GM19043 (cell line): ENCODE data around the gene NNT.
"Not testable (repeated sequence)": the region's sequence is repeated elsewhere in the genome, so short reads cannot be mapped to it uniquely, and the experiment has no call there.

ENCODE experiments used
- ATAC-seq: cut with Tn5 transposase; IDR thresholded peaks from one replicate; pipeline ENCODE4 v1.9.1; 2021; ENCODE audit warnings: low read depth; ENCODE audit not compliant: unreplicated experiment

The NNT gene

DNA sequence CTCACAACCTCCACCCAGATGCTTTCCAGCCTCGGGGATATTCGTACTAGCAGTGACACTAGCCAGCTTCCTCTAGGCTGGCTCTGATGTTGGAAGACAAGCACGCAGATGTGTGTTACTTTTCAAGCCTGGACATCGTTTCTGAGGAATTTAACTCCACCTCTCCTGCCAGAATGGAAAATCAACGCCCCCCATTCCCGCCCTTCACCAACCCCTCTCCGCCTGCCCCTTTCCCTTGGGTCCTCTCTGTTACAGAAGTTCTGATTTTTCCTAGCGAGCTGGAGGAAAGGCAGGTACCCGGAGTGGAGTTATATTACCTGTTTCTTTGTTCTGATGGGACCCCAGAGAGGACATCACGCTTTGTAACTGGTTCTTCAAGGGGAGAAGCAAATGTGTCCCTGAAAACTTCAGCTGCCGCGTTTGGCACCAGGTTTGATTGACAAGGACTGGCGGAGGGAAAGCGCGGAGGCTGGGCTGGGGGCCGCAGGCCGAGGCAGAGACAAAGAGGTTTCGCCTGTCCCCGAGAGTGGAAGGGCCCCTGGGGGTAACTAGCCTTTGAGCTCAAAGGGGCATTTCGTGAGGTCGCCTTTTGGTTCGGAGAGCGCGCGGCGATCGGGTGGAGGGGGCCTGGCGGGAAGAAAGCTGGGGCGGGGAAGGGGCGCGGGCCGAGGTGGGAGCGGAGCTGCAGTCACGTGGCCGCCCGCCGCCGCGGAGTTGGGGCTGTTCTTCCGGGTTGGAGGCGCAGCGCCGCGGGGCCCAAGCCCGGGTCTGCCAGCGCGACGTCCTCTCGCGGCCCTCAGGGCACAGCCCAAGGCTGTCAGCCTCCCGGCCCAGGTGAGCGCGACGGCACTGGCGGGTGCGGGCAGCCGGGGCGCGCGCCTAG, at the start of gene NNT:
Gene NNT, plus strand, starts transcription at position 720 of the 883 bp plus-strand sequence. CDS start 6,016 bp downstream, outside the sequence.
- peak; percentile 67 for ATAC-seq

DNA sequence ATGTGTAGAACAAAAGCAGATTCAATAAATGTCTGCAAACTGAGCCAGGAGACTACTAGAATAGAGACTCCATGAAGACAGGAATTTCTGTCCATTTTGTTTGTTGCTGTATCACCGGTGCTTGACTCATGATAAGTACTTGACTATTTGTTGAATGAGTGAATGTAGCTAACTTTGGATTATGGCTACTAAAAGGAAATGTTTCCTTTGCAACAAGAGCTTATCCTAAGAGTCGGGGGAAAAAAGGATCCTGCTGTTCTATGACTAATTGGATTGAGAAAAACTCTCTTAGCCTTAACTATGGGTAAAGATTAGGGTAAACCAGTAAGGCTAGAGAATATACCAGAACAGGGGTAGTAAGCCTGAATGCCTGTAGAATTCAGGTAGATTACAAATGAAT, 49.6 kb upstream of the NNT start:
- no peak for ATAC-seq

DNA sequence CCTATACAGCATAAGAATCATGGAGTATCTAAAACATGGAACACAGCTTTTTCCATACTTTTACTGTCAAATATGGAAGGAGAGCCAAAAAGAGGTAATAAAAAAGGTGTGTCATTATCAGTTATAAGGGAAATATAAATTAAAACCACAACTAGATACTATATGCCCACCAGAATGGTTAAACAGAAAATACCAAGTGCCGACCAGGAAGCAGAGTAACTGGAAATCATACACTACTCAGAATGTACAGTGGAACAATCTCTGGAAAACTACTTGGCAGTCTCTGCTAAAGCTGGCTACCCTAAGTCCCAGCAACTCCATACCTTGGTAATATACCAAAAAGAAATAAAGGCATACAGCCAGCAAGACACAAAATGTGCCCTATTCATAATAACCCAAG, 48.5 kb upstream of the NNT start:
- no peak for ATAC-seq

DNA sequence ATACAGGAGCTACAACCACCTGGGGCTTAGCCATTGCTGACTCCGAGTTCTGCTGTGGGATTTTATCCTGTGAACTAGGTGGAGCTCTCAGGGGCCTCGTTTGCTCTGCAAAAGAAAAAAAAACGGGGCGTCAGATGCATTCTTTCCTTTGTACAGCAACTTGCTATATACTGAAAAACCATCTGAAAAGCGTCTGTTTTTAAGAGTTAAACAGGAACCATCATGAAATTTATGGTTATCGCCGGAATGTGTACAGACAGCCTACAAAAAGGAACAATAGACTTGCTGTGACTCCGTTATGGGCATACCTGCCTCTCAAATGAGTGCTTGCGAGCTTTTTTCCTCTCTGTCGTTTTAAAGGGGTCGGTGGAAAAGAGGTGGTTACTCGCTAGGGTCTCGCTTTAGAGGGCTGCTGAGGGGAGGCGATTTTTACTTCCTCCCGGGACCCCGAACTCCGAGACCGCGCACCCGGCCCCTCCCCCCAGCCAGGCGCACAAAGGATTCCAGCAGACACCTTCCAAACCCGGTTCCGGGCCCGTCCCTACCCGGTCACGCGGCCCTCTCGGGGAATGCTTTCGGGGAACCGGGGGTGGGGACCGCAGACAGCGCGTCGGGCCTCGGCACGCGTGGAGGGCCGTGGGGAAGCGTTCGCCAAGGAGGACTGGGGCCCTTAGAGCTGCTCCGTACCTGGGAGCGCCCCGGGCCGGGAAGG, 46.9 kb upstream of the NNT start:
- ATAC-seq = peak; percentile 19

DNA sequence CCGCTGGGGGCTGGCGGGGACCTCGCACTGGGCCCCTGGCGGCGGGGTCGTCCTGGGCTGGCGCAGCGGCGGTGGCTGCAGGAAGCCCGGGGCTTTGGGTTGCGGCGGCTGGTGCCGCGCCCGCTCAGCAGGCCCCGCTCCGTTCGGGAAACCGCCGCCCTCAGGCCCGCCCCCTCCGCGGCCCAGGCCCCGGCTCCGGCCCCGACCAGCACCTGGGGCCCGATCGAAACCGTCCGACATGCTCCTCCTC, 46.4 kb upstream of the NNT start:
- peak; percentile 87 for ATAC-seq

DNA sequence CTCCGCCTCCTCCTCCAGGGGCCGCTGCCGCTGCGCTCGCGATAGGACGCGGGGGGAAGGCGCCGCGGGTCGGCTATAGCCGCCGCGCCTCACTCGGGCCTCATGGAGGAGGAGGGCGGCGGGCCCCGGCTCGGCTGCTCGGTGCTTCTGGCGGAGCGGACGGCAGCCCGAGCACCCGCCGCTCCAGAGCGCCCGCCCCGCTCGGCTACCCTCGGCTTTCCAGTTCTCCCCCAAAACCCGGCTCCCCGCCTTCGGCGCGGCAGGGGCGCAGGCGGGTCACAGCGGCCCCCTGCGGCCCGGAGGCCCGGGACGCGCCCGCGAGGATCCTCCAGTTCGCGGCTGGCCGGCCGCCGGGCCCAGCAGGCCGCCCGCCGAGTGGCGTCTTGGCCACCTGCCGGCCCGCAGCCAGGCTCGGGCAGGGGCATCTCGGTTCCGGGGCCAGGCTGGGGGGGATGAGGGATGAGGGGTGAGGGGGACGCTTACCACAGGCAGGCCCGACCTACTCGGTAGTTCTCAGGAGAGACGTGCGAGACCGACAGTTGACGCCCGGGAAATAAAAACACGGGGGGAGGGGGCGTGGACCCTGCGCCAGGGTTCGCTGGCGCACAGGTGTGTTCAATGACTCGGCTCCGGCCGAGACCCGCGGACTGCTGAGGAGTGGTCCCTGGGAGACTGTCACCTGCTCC, 46.0 kb upstream of the NNT start, which contains the start of gene PAIP1:
Gene PAIP1, minus strand, starts transcription at position 221 of the 686 bp plus-strand sequence. CDS start 231 bp downstream, outside the sequence.
- peak; percentile 58 for ATAC-seq

DNA sequence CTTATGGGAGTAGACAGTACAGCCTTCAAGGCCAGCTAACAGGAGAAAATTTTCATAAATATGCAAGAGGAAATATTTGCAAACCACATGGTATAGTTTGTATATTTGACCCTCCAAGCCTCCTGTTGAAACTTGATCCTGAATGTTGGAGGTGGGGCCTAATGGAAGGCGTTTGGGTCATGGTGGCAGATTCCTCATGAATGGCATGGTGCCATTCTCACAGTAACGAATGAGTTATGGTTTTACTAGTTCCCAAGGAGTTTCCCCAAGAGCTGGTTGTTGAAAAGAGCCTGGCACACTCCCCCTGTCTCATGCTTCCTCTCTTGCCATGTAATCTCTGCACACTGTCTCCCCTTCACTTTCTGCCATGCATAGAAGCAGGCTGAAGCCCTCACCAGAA, 42.9 kb upstream of the NNT start:
- ATAC-seq = no peak

DNA sequence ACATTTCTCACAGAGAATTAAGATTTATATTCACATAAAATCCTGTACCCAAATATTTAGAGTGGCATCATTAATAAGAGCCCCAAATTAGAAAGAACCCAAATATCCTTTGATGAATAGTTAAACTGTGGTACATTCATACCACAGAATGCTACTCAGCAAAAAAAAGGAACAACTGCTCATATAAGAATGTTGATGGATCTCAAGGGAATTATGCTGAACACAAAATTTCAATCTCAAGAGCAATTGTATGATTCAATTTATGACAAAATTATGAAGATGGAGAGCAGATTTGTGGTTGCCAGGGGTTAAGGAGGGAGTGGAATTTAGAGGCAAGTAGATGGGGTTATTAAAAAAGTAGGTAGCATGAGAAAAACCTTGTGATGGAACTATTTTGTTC, 41.6 kb upstream of the NNT start:
- no peak for ATAC-seq

DNA sequence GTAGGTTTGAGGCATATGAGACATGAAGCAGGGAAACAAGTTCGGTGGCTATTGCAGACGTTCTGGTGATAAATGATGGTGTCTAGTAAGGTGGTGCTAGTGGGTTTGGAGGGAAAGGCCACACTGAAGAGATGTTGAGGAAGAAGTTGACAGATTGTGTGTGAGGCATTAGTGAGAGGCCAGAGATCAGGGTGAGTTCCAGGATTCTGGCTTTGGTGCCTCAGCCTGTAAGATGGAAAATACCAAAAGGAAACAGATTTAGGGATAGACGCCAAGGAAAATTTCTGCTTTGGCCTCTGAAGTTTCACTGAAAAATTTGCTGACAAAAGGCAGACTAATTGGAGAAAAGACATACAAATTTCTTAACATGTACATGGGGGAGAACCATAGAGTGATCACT, 39.7 kb upstream of the NNT start:
- ATAC-seq = no peak

DNA sequence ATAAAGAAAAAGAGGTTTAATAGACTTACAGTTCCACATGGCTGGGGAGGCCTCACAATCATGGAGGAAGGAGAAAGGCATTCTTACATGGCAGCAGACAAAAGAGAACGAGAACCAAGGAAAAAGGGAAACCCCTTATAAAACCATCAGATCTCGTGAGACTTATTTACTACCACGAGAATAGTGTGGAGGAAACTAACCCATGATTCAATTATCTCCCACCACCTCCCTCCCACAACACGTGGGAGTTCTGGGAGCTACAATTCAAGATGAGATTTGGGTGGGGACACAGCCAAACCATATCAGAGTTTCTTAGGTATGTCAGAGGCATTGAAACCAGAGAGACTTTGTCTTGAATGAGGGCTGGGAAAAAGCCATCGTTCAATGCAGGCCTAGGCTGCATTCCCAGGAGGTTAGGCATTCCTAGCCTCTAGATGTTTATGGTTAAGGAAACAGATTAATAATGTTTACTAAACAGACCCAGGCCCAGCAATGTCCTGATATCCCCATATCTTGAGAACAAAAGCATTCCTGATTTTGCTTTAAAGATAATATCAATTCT, 38.6 kb upstream of the NNT start:
- no peak for ATAC-seq

DNA sequence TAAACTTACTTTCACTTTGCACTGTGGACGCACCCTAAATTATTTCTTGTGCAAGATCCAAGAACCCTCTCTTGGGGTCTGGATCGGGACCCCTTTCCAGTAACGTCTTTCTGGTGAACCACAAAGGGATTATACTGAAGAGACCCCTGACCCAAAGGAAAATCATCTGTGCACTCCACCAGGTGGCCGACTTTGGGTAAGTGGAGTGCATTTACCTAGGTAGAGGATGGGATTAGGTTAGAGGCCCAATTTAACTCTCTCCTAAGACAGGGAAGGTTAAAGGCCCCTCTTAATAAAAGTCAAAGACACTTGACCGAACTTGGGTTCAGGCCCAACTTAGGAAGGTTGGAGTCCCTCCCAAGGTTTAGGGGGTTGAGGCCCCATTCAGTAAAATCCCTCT, 37.9 kb upstream of the NNT start:
- no peak for ATAC-seq

DNA sequence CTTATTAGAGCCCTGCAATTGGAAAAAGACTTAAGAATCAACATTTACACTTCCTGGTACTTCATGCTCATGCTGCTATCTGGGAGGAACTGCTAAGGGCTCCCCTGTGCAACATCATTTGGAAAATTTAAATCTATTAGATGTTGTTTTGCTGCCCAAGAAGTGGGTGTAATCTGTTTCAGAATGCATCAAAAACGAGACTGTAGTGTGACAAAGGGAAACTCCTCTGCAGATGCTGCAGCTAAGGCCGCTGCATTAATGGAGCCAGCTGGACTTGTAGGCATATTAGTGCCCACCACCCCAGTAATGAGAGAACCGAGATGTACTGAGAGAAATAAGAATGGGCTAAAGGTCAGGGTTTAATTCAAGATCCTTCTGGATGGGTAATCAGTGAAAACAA, 35.0 kb upstream of the NNT start:
- ATAC-seq = no peak

DNA sequence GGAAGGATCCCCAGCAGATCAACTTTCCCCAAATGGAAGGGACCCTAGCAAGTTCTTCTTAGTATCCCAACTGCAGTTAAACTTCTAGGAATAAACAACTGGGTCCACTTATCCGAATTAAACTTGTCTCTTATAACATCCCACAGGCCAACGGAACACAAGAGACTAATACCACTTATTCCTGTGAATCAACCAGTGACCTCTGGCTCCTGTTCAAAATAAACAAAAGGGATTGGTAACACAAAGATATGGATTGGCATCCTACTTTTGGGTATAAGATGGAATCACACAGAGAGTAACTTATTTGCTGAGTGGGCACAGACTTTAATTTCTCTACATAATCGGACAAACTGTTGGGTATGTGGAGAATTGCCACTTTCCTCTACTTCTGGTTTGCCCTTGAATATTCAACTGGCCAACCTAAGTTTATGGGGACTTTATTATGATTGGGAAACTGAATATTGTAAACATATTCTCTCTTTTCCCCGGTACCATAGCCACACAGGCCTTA, 33.7 kb upstream of the NNT start:
- ATAC-seq = no peak

DNA sequence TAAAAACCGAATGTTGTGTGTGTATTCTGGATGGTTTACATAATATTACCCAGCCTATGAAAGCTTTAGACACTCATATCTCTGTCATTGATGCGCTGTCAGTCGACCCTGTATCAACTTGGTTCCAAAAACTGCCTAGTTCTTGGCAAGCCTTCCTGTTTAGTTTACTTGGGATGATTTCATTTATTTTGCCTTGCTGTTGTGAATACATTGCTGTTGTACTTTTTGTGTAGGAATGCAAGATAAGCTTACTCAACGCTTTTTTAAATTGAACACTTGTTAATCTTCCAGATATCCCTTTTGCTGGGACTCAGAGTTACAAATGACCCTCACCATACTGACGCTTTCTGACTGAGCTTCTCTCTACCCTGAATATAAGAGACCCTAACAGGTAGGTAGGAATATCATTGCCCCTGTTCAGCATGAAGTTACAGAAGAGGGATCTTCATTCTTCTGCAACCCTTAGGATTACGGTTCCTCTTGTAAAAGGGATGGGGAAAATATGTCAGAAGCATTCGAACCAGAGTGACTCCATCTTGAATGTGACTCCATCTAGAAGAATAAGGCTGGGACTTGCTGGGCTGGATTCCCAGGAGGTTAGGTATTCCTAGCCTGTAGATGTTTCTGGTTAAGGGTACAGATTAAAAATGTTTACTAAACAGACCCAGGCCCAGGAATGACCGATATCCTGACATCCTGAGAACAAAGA, 32.4 kb upstream of the NNT start:
- no peak for ATAC-seq

DNA sequence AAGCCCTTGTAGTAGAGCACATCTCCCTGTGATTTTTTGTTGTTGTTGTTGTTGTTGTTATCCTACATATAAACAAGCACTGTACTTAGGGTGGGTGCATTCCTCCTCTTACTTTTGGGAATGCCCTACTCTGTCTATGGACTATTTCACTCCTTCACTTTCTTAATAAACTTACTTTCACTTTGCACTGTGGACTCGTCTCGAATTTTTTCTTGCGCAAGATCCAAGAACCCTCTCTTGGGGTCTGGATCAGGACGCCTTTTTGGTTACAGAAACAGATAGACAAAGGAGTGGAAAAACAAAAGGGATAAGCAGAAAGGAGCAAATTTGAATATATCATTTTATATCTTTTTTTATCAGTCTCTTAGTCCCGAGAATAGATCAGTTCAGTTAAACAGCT, 31.7 kb upstream of the NNT start:
- ATAC-seq = no peak

DNA sequence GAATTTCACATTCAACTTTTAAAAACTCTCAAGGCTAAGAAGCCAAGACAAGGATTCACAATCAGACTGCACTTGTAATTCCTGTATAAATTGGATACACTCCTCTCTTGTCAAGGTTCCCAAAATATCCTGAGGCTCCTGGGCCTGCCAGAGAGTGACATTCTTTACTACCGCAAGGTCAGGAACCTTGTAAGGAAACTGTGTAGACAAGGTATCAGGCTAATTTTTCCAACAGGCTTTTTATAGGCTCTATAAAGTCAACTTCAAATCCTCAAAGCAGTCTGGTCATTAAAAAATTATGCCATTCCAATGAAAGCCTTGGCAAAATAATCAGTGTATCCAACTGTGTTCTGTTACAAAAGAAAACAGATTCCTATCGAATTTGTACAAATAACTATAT, 30.6 kb upstream of the NNT start:
- ATAC-seq = no peak

DNA sequence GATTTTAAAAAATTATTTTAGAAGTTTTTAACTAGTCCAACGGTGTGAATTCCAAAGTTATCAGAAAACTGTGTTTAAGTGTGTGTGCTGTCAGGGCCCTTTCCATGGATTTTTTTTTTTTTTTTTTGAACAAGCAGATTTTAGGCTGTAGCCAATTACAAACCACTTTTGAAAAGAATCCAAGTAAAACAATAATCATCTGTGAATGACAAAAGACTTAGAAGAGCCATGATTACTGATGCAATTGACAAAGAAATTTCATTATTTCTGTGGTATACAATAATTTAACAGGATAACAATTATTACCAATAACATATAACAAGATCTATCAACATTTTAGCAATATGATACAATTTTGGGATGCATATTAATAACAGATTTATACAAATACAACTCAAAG, 29.9 kb upstream of the NNT start:
- ATAC-seq = no peak

DNA sequence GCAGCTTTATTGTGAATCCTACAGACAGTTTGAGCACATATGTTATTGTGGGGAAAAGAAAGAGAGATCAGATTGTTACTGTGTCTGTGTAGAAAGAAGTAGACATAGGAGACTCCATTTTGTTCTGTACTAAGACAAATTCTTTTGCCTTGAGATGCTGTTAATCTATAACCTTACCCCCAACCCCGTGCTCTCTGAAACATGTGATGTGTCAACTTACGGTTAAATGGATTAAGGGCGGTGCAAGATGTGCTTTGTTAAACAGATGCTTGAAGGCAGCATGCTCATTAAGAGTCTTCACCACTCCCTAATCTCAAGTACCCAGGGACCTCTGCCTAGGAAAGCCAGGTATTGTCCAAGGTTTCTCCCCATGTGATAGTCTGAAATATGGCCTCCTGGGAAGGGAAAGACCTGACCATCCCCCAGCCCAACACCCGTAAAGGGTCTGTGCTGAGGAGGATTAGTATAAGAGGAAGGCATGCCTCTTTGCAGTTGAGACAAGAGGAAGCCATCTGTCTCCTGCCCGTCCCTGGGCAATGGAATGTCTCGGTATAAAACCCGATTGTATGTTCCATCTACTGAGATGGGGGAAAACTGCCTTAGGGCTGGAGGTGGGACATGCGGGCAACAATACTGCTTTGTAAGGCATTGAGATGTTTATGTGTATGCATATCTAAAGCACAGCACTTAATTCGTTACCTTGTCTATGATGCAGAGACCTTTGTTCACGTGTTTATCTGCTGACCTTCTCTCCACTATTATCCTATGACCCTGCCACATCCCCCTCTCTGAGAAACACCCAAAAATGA, 22.4 kb upstream of the NNT start:
- ATAC-seq = not testable (repeated sequence)

DNA sequence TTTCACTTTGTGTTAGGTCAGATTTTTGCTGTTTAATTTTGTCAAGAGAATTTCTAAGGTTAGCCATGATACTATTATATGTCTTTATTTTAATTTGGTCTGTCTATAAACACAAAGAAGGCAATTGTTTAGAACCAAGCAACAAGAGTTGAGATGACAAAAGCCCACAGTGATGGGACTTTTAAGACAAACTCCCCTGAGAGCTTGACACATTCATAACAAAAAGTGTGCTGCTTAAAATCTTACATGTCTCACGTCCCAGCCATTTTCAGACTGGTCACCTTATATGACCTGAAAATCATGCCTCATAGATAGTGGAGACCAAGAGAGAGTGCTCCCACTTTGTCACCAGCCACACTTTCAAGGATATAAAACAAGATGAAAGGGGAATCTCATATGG, 21.6 kb upstream of the NNT start:
- ATAC-seq = no peak
